SK-N-SH treated with all-trans-retinoic acid at 6 μM for 48 hours (cell line): Measurements from ENCODE around the gene LCORL.
A peak's percentile ranks its signal among the peaks of the same experiment; 100 is the strongest.

Experiments
- ATAC-seq: fragments of 200-7000 bp; cut with Tn5 transposase; 3 replicates; pipeline ENCODE4 v1.9.1; 2020; ENCODE audit warnings: mild to moderate bottlenecking, moderate library complexity
- ARNTL ChIP-seq: fragments of 450-650 bp; formaldehyde crosslinking; IDR thresholded peaks from 2 replicates; pipeline ENCODE4 v1.5.0; 2020; ENCODE audit warnings: low read depth, mild to moderate bottlenecking, moderate library complexity, borderline replicate concordance
- BACH2 ChIP-seq: fragments of 250-450 bp; sonication (Bioruptor Pico); IDR thresholded peaks from 2 replicates; pipeline ENCODE4 v1.9.0; 2021; ENCODE audit warnings: mild to moderate bottlenecking, borderline replicate concordance
- CREB5 ChIP-seq: fragments of 250-450 bp; sonication (Bioruptor Pico); IDR thresholded peaks from 2 replicates; pipeline ENCODE4 v1.5.1; 2020; ENCODE audit warnings: low read depth, mild to moderate bottlenecking, moderate library complexity
- CSDC2 ChIP-seq: fragments of 250-450 bp; sonication (Bioruptor Pico); IDR thresholded peaks from 2 replicates; pipeline ENCODE4 v1.5.0; 2020; ENCODE audit warnings: mild to moderate bottlenecking, moderate library complexity
- ESRRG ChIP-seq: fragments of 250-450 bp; sonication (Bioruptor Pico); IDR thresholded peaks from 2 replicates; pipeline ENCODE4 v1.6.1; 2021; ENCODE audit warnings: mild to moderate bottlenecking
- GLIS3 ChIP-seq: fragments of 250-450 bp; sonication (Bioruptor Pico); IDR thresholded peaks from 2 replicates; pipeline ENCODE4 v1.5.0; 2020; ENCODE audit warnings: mild to moderate bottlenecking, moderate library complexity
- OSR1 ChIP-seq: fragments of 250-450 bp; sonication (Bioruptor Pico); IDR thresholded peaks from 2 replicates; pipeline ENCODE4 v1.8.0; 2022; ENCODE audit warnings: moderate library complexity, mild to moderate bottlenecking, inconsistent platforms
- PATZ1 ChIP-seq: fragments of 250-450 bp; sonication (Bioruptor Pico); IDR thresholded peaks from 2 replicates; pipeline ENCODE4 v1.8.0; 2020; ENCODE audit warnings: mild to moderate bottlenecking, moderate library complexity, borderline replicate concordance
- RARB ChIP-seq: fragments of 250-450 bp; sonication (Bioruptor Pico); IDR thresholded peaks from 2 replicates; pipeline ENCODE4 v1.8.0; 2021; ENCODE audit warnings: mild to moderate bottlenecking, moderate library complexity
- SNAI2 ChIP-seq: fragments of 250-450 bp; sonication (Bioruptor Pico); IDR thresholded peaks from 2 replicates; pipeline ENCODE4 v1.5.0; 2020; ENCODE audit warnings: mild to moderate bottlenecking, moderate library complexity
- TOX ChIP-seq: fragments of 250-450 bp; sonication (Bioruptor Pico); IDR thresholded peaks from 2 replicates; pipeline ENCODE4 v1.8.0; 2021; ENCODE audit warnings: mild to moderate bottlenecking, moderate library complexity, borderline replicate concordance
- ZC3H10 ChIP-seq: fragments of 250-450 bp; sonication (Bioruptor Pico); IDR thresholded peaks from 2 replicates; pipeline ENCODE4 v1.5.1; 2021; ENCODE audit warnings: mild to moderate bottlenecking, moderate library complexity
- ZFP3 ChIP-seq: fragments of 250-450 bp; sonication (Bioruptor Pico); IDR thresholded peaks from 2 replicates; pipeline ENCODE4 v1.5.0; 2020; ENCODE audit warnings: mild to moderate bottlenecking, moderate library complexity
- ZFP30 ChIP-seq: fragments of 450-650 bp; formaldehyde crosslinking; IDR thresholded peaks from 2 replicates; pipeline ENCODE4 v1.5.0; 2022; ENCODE audit warnings: mild to moderate bottlenecking, moderate library complexity
- ZNF565 ChIP-seq: fragments of 450-650 bp; formaldehyde crosslinking; conservative IDR thresholded peaks from 2 replicates; pipeline ENCODE4 v1.5.0; 2020; ENCODE audit warnings: low read depth, mild to moderate bottlenecking, moderate library complexity
- ZNF70 ChIP-seq: fragments of 450-650 bp; formaldehyde crosslinking; IDR thresholded peaks from 2 replicates; pipeline ENCODE4 v1.5.0; 2020; ENCODE audit warnings: mild to moderate bottlenecking, moderate library complexity
- ZNF8 ChIP-seq: fragments of 450-650 bp; formaldehyde crosslinking; IDR thresholded peaks from 2 replicates; pipeline ENCODE4 v1.5.0; 2020; ENCODE audit warnings: mild to moderate bottlenecking, moderate library complexity
- TF ChIP-seq, protein P1 (sequence below): fragments of 250-450 bp; sonication (Bioruptor Pico); IDR thresholded peaks from 2 replicates; pipeline ENCODE4 v1.5.1; 2021; ENCODE audit warnings: mild to moderate bottlenecking, moderate library complexity
- TF ChIP-seq, protein P2 (sequence below): fragments of 250-450 bp; sonication (Bioruptor Pico); IDR thresholded peaks from 2 replicates; pipeline ENCODE4 v1.8.0; 2021; ENCODE audit warnings: low read depth, mild to moderate bottlenecking, moderate library complexity, borderline replicate concordance

Gene LCORL

GRCh38 chr4:17957688-17958087, 63.9 kb downstream of the LCORL start:
- no peak for TF ChIP-seq ZNF8 (CRISPR knock-in tag)
- TF ChIP-seq ZC3H10 (CRISPR knock-in tag), result no peak
- TF ChIP-seq OSR1 (CRISPR knock-in tag), result no peak
- no peak for TF ChIP-seq ARNTL
- no peak for TF ChIP-seq RARB
- no peak for TF ChIP-seq CSDC2 (CRISPR knock-in tag)
- no peak for TF ChIP-seq ESRRG (CRISPR knock-in tag)
- no peak for TF ChIP-seq CREB5 (CRISPR knock-in tag)
- TF ChIP-seq, protein P1, sequence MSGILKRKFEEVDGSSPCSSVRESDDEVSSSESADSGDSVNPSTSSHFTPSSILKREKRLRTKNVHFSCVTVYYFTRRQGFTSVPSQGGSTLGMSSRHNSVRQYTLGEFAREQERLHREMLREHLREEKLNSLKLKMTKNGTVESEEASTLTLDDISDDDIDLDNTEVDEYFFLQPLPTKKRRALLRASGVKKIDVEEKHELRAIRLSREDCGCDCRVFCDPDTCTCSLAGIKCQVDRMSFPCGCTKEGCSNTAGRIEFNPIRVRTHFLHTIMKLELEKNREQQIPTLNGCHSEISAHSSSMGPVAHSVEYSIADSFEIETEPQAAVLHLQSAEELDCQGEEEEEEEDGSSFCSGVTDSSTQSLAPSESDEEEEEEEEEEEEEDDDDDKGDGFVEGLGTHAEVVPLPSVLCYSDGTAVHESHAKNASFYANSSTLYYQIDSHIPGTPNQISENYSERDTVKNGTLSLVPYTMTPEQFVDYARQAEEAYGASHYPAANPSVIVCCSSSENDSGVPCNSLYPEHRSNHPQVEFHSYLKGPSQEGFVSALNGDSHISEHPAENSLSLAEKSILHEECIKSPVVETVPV (CRISPR knock-in tag), result no peak
- no peak for TF ChIP-seq PATZ1 (CRISPR knock-in tag)
- no peak for TF ChIP-seq SNAI2 (CRISPR knock-in tag)
- TF ChIP-seq ZFP30 (CRISPR knock-in tag), result no peak
- TF ChIP-seq, protein P2, sequence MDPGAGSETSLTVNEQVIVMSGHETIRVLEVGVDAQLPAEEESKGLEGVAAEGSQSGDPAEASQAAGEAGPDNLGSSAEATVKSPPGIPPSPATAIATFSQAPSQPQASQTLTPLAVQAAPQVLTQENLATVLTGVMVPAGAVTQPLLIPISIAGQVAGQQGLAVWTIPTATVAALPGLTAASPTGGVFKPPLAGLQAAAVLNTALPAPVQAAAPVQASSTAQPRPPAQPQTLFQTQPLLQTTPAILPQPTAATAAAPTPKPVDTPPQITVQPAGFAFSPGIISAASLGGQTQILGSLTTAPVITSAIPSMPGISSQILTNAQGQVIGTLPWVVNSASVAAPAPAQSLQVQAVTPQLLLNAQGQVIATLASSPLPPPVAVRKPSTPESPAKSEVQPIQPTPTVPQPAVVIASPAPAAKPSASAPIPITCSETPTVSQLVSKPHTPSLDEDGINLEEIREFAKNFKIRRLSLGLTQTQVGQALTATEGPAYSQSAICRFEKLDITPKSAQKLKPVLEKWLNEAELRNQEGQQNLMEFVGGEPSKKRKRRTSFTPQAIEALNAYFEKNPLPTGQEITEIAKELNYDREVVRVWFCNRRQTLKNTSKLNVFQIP (CRISPR knock-in tag), result no peak
- no peak for TF ChIP-seq ZFP3 (CRISPR knock-in tag)
- TF ChIP-seq BACH2 (CRISPR knock-in tag), result no peak
- no peak for TF ChIP-seq GLIS3 (CRISPR knock-in tag)
- no peak for ATAC-seq

GRCh38 chr4:17956245-17956644, 65.3 kb downstream of the LCORL start:
- ATAC-seq, result no peak
- TF ChIP-seq ZNF8 (CRISPR knock-in tag) (peak; percentile 91), PATZ1 (CRISPR knock-in tag) (no peak)

DNA sequence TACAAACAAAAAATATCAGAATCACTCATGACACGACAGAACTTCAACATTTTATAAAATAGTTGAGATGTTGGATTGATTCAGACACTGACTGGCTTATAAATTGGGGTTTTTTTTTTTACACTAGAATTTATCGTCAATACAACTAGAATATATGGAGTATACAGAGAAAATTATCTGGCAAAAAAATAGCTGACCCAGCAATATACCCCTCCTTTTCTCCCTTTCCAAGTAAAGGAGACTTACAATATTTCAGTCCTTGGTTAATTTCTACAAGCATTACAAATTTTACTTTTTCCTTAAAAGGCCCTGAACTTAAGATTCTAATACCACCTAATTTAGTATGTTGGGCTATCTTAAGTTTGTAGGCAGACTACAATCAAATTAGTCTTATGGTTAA, 76.3 kb downstream of the LCORL start:
- no peak for ATAC-seq
- TF ChIP-seq ZNF565 (CRISPR knock-in tag) (no peak), CSDC2 (CRISPR knock-in tag) (no peak), ESRRG (CRISPR knock-in tag) (no peak), ZFP3 (CRISPR knock-in tag) (no peak), TOX (CRISPR knock-in tag) (no peak), ZFP30 (CRISPR knock-in tag) (no peak), PATZ1 (CRISPR knock-in tag) (no peak), ZNF70 (CRISPR knock-in tag) (no peak), BACH2 (CRISPR knock-in tag) (no peak)
- TF ChIP-seq, protein P2 (CRISPR knock-in tag), result no peak
- TF ChIP-seq, all 23 proteins: peak for 0
